PC-3 (cell line): ENCODE measurements around the gene TMED8. TPM values are rescaled to one million over a fixed set of nuclear protein-coding genes. Genes with fewer than 3 reads are reported as not detected.

Experiments
- ATAC-seq: fragments of 200-7000 bp; cut with Tn5 transposase; 2 replicates; pipeline ENCODE4 v1.9.1; 2020; ENCODE audit warnings: mild to moderate bottlenecking, moderate library complexity
- BruUV-seq: library from RNA; stranded (reverse); fragments of 400-500 nt; replicated peaks from 2 replicates; lab custom pipeline; 2021; lab: Mats Ljungman, UMichigan
- CTCF ChIA-PET: fragments of 300-600 bp; sonication (Branson Sonifier 250); formaldehyde crosslinking; loops from one replicate; lab custom pipeline; 2022; ENCODE audit warnings: antibody characterized with exemption; lab: Charles Lee
- POLR2A ChIA-PET: fragments of 300-600 bp; sonication (Branson Sonifier 250); formaldehyde crosslinking; loops from one replicate; lab custom pipeline; 2022; ENCODE audit warnings: antibody characterized with exemption; ENCODE audit not compliant: unreplicated experiment; lab: Charles Lee
- DNase-seq: peaks from one replicate; pipeline ENCODE4 v3.0.0-alpha.2; 2015
- H2AFZ ChIP-seq: fragments of 300-600 bp; sonication (generic); 2 replicates; pipeline ENCODE4 v1.6.0; 2016; ENCODE audit warnings: antibody characterized with exemption, low read length
- H3F3A ChIP-seq: fragments of 300-600 bp; sonication (generic); one replicate; pipeline ENCODE4 v1.6.0; 2017; ENCODE audit warnings: antibody characterized with exemption, low read length, control low read depth, mild to moderate bottlenecking; ENCODE audit not compliant: unreplicated experiment
- H3K27ac ChIP-seq: fragments of 300-600 bp; sonication (generic); 2 replicates; pipeline ENCODE4 v1.5.1; 2016; ENCODE audit warnings: mild to moderate bottlenecking, low read length
- H3K27me3 ChIP-seq: fragments of 300-600 bp; sonication (generic); 2 replicates; pipeline ENCODE4 v1.6.1; 2016; ENCODE audit warnings: low read length, mixed read lengths
- H3K36me3 ChIP-seq: fragments of 300-600 bp; sonication (generic); 2 replicates; pipeline ENCODE4 v1.6.1; 2016; ENCODE audit warnings: low read depth, mixed run types, low read length, mixed read lengths
- H3K4me1 ChIP-seq: fragments of 300-600 bp; sonication (generic); 2 replicates; pipeline ENCODE4 v1.5.1; 2016; ENCODE audit warnings: low read length; ENCODE audit not compliant: insufficient read depth
- H3K4me2 ChIP-seq: fragments of 300-600 bp; sonication (generic); 2 replicates; pipeline ENCODE4 v1.6.0; 2016; ENCODE audit warnings: low read length
- H3K4me3 ChIP-seq: fragments of 300-600 bp; sonication (generic); 2 replicates; pipeline ENCODE4 v1.5.1; 2016; ENCODE audit warnings: mild to moderate bottlenecking, low read length, mixed read lengths
- H3K79me2 ChIP-seq: fragments of 300-600 bp; sonication (generic); 2 replicates; pipeline ENCODE4 v1.6.1; 2017; ENCODE audit warnings: low read length, mixed read lengths
- H3K9ac ChIP-seq: fragments of 300-600 bp; sonication (generic); 2 replicates; pipeline ENCODE4 v1.6.0; 2016; ENCODE audit warnings: mild to moderate bottlenecking, low read length
- H3K9me2 ChIP-seq: fragments of 300-600 bp; sonication (generic); replicated peaks from 2 replicates; pipeline ENCODE4 v1.6.1; 2016; ENCODE audit warnings: mixed run types, low read length, mixed read lengths
- H3K9me3 ChIP-seq: fragments of 300-600 bp; sonication (generic); 2 replicates; pipeline ENCODE4 v1.6.1; 2016; ENCODE audit warnings: low read length, mixed read lengths
- H4K20me1 ChIP-seq: fragments of 300-600 bp; sonication (generic); 2 replicates; pipeline ENCODE4 v1.6.1; 2016; ENCODE audit warnings: low read length, mixed read lengths
- CTCF ChIP-seq: fragments of 300-600 bp; sonication (generic); conservative IDR thresholded peaks from 2 replicates; pipeline ENCODE4 v1.5.1; 2017; ENCODE audit warnings: antibody characterized with exemption, low read depth, mild to moderate bottlenecking, low read length
- EZH2 ChIP-seq: fragments of 300-600 bp; sonication (generic); IDR thresholded peaks from one replicate; pipeline ENCODE4 v1.6.1; 2017; ENCODE audit warnings: antibody characterized with exemption, mild to moderate bottlenecking, low read length; ENCODE audit not compliant: unreplicated experiment
- EZH2phosphoT487 ChIP-seq: fragments of 300-600 bp; sonication (generic); IDR thresholded peaks from 2 replicates; pipeline ENCODE4 v1.6.1; 2018; ENCODE audit warnings: mild to moderate bottlenecking, antibody characterized with exemption, low read length, borderline replicate concordance
- intact Hi-C: fragments of 100-400 bp; cut with micrococcal nuclease; formaldehyde crosslinking; loops from 2 replicates; pipeline ENCODE4 v1.9.0; 2023
- total RNA-seq: library from RNA; depleted of rRNA; stranded (reverse); fragments of >200 nt; gene quantifications from 2 replicates; pipeline ENCODE4 v1.2.3, GENCODE V29; 2014

TMED8 gene
- total RNA-seq, 1 experiment from 2014 or later = 16.8 TPM

DNA sequence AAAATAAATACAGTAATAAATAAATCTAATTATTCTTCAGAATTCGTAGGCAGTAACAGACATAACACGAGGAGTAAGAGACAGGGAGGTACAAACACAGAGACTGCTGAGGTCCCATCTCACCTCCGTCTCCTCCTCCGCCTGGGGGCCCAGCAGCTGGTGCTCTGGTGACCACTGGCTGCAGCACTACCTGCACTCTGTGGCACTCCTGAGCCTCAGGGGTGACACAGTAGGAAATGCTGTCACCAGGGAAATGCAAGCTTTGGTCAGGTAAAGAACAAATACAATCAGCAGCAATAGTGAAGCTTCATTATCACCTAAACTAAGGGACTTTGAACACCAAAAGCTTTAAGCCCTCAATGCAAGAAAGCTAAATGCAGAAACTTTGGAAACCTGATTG, 36.5 kb downstream of the TMED8 start:
- Histone ChIP-seq H3K27me3 (no peaks in the 10 kb centered on the region), H3K4me3 (no peak overlapping the region), H3K9me2 (no peaks in the 10 kb centered on the region), H3K79me2 (no peaks in the 10 kb centered on the region), H3K9ac (no peak overlapping the region), H4K20me1 (no peaks in the 10 kb centered on the region), H3K36me3 (no peaks in the 10 kb centered on the region; the same call in 1 of the 2 replicates), H3K4me1 (no peaks in the 10 kb centered on the region), H3K27ac (no peak overlapping the region), H3K9me3 (no peaks in the 10 kb centered on the region), H3K4me2 (no peak overlapping the region), H3F3A (no peaks in the 10 kb centered on the region), H2AFZ (no peak overlapping the region)
- DNase-seq (no peak), ATAC-seq (no peak)
- intact Hi-C loops = no loop called here
- TF ChIP-seq CTCF = no peak
- no TSS peak for BruUV-seq
- ChIA-PET CTCF (no interaction called here), POLR2A (no interaction called here)

DNA sequence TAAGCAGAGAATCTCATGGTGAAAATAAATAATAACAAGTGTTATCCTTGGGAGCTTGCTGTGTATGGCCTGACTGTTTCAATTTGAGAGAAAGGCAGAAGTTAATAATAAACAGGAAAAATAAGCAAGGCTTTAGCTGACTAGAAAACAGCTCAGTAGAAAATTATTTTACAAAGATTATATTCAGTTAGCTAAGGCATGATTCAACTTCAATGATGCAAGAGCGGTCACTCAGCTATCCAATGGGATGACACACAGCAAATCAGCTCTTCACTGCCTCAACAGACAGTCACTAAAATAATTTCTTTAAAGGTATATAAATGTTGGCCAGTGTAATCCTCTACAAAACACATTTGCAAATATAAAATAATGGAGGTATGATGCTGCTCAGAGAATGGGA, 37.5 kb downstream of the TMED8 start:
- no peaks in the 10 kb centered on the region for H3K27me3 ChIP-seq
- no peak overlapping the region for H3K9ac ChIP-seq
- H3K27ac ChIP-seq = no peak overlapping the region
- H3K4me3 ChIP-seq = no peak overlapping the region
- ChIA-PET POLR2A (no interaction called here), CTCF (no interaction called here)
- H4K20me1 ChIP-seq = no peaks in the 10 kb centered on the region
- H3K9me3 ChIP-seq = no peaks in the 10 kb centered on the region
- ATAC-seq = no peak
- no TSS peak for BruUV-seq
- TF ChIP-seq EZH2 (no peak), EZH2phosphoT487 (no peak), CTCF (no peak)
- peak; percentile 32 for DNase-seq
- no peaks in the 10 kb centered on the region; the same call in 1 of the 2 replicates for H3K36me3 ChIP-seq
- H3K4me2 ChIP-seq = no peak overlapping the region
- H3K4me1 ChIP-seq = no peaks in the 10 kb centered on the region
- no peak overlapping the region for H2AFZ ChIP-seq
- H3F3A ChIP-seq = no peaks in the 10 kb centered on the region
- H3K9me2 ChIP-seq = no peaks in the 10 kb centered on the region
- no peaks in the 10 kb centered on the region for H3K79me2 ChIP-seq
- intact Hi-C loops = no loop called here

GRCh38 chr14:77338302-77338701, 38.6 kb downstream of the TMED8 start:
- no peaks in the 10 kb centered on the region for H3K9me2 ChIP-seq
- H3F3A ChIP-seq = no peaks in the 10 kb centered on the region
- BruUV-seq = no TSS peak
- ChIA-PET CTCF (no interaction called here), POLR2A (no interaction called here)
- H3K4me3 ChIP-seq = no peak overlapping the region
- no peaks in the 10 kb centered on the region for H3K79me2 ChIP-seq
- H3K27ac ChIP-seq = no peak overlapping the region
- no peaks in the 10 kb centered on the region for H3K9me3 ChIP-seq
- TF ChIP-seq EZH2phosphoT487 = no peak
- no peak for TF ChIP-seq CTCF
- TF ChIP-seq EZH2 = no peak
- H4K20me1 ChIP-seq = no peaks in the 10 kb centered on the region
- no peaks in the 10 kb centered on the region; the same call in 1 of the 2 replicates for H3K36me3 ChIP-seq
- no peak for DNase-seq
- intact Hi-C loops = no loop called here
- no peaks in the 10 kb centered on the region for H3K4me1 ChIP-seq
- H2AFZ ChIP-seq = no peak overlapping the region
- no peak overlapping the region for H3K9ac ChIP-seq
- ATAC-seq = no peak
- no peak overlapping the region for H3K4me2 ChIP-seq
- no peaks in the 10 kb centered on the region for H3K27me3 ChIP-seq
